H9 (cell line): ENCODE measurements around the gene CRPPA. TPM values are rescaled to one million over a fixed set of nuclear protein-coding genes. Genes with fewer than 3 reads are reported as not detected.
"Not testable (repeated sequence)": the region's sequence is repeated elsewhere in the genome, so short reads cannot be mapped to it uniquely, and the experiment has no call there.

Experiments
- DNase-seq: peaks from one replicate; pipeline ENCODE4 v3.0.0-alpha.2; 2017
- H2AFZ ChIP-seq: one replicate; pipeline ENCODE4 v1.6.1; 2013; ENCODE audit warnings: mild to moderate bottlenecking, low read length, control low read depth, moderate library complexity
- H2AK5ac ChIP-seq: 2 replicates; pipeline ENCODE4 v1.6.1; 2013; ENCODE audit warnings: low read length, control low read depth, mixed read lengths; ENCODE audit not compliant: insufficient read length
- H2BK120ac ChIP-seq: one replicate; pipeline ENCODE4 v1.6.1; 2013; ENCODE audit warnings: low read depth, mild to moderate bottlenecking, low read length, control low read depth, inconsistent platforms; ENCODE audit not compliant: poor library complexity, severe bottlenecking
- H2BK12ac ChIP-seq: 2 replicates; pipeline ENCODE4 v1.6.1; 2013; ENCODE audit warnings: low read length, control low read depth, mixed read lengths, low read depth; ENCODE audit not compliant: insufficient read length
- H2BK15ac ChIP-seq: 2 replicates; pipeline ENCODE4 v1.6.1; 2013; ENCODE audit warnings: low read depth, low read length, control low read depth
- H2BK20ac ChIP-seq: one replicate; pipeline ENCODE4 v1.6.1; 2013; ENCODE audit warnings: low read depth, mild to moderate bottlenecking, low read length, control low read depth, inconsistent platforms; ENCODE audit not compliant: poor library complexity, severe bottlenecking
- H2BK5ac ChIP-seq: 2 replicates; pipeline ENCODE4 v1.6.1; 2013; ENCODE audit warnings: low read length, control low read depth, mixed read lengths; ENCODE audit not compliant: insufficient read length
- H3K14ac ChIP-seq: 2 replicates; pipeline ENCODE4 v1.6.1; 2013; ENCODE audit warnings: low read length, control low read depth; ENCODE audit not compliant: insufficient read depth
- H3K18ac ChIP-seq: 2 replicates; pipeline ENCODE4 v1.6.1; 2013; ENCODE audit warnings: low read depth, mild to moderate bottlenecking, mixed read lengths, low read length, control low read depth; ENCODE audit not compliant: insufficient read length
- H3K23ac ChIP-seq: 2 replicates; pipeline ENCODE4 v1.6.1; 2013; ENCODE audit warnings: low read length, control low read depth, mixed read lengths, low read depth; ENCODE audit not compliant: insufficient read length
- H3K23me2 ChIP-seq: 2 replicates; pipeline ENCODE4 v1.6.1; 2013; ENCODE audit warnings: low read depth, mild to moderate bottlenecking, mixed read lengths, low read length, control low read depth; ENCODE audit not compliant: insufficient read length, poor library complexity, severe bottlenecking
- H3K27ac ChIP-seq: 2 replicates; pipeline ENCODE4 v1.5.1; 2013; ENCODE audit warnings: low read length, control low read depth, mixed read lengths, low read depth; ENCODE audit not compliant: insufficient read length
- H3K27me3 ChIP-seq: 2 replicates; pipeline ENCODE4 v1.6.1; 2013; ENCODE audit warnings: low read length, control low read depth, inconsistent platforms; ENCODE audit not compliant: insufficient read depth
- H3K4ac ChIP-seq: 2 replicates; pipeline ENCODE4 v1.6.1; 2013; ENCODE audit warnings: low read depth, mild to moderate bottlenecking, control low read depth, inconsistent platforms, low read length, moderate library complexity
- H3K4me1 ChIP-seq: 2 replicates; pipeline ENCODE4 v1.6.1; 2013; ENCODE audit warnings: low read length, control low read depth, inconsistent platforms; ENCODE audit not compliant: insufficient read depth
- H3K4me2 ChIP-seq: 2 replicates; pipeline ENCODE4 v1.6.1; 2013; ENCODE audit warnings: low read length, control low read depth, mixed read lengths; ENCODE audit not compliant: insufficient read length, insufficient read depth
- H3K56ac ChIP-seq: 2 replicates; pipeline ENCODE4 v1.6.1; 2013; ENCODE audit warnings: low read depth, mild to moderate bottlenecking, mixed read lengths, low read length, control low read depth; ENCODE audit not compliant: insufficient read length
- H3K79me1 ChIP-seq: 2 replicates; pipeline ENCODE4 v1.6.1; 2013; ENCODE audit warnings: low read depth, mild to moderate bottlenecking, moderate library complexity, low read length, control low read depth, inconsistent platforms; ENCODE audit not compliant: insufficient read depth, poor library complexity, severe bottlenecking
- H3K79me2 ChIP-seq: 2 replicates; pipeline ENCODE4 v1.6.1; 2013; ENCODE audit warnings: low read length, control low read depth, inconsistent platforms; ENCODE audit not compliant: insufficient read depth
- H3K9ac ChIP-seq: 2 replicates; pipeline ENCODE4 v1.6.1; 2013; ENCODE audit warnings: low read length, control low read depth, mixed read lengths; ENCODE audit not compliant: insufficient read length; ENCODE audit errors: extremely low read depth
- H3K9me3 ChIP-seq: one replicate; pipeline ENCODE4 v1.6.1; 2013; ENCODE audit warnings: low read depth, low read length, inconsistent platforms; ENCODE audit not compliant: control insufficient read depth
- H3T11ph ChIP-seq: one replicate; pipeline ENCODE4 v1.6.1; 2013; ENCODE audit warnings: mild to moderate bottlenecking, low read length, control low read depth, inconsistent platforms
- H4K20me1 ChIP-seq: one replicate; pipeline ENCODE4 v1.6.1; 2013; ENCODE audit not compliant: control insufficient read depth, insufficient read length, insufficient read depth
- H4K5ac ChIP-seq: 2 replicates; pipeline ENCODE4 v1.6.1; 2013; ENCODE audit warnings: low read depth, mild to moderate bottlenecking, mixed read lengths, low read length, control low read depth; ENCODE audit not compliant: insufficient read length
- H4K8ac ChIP-seq: replicated peaks from 2 replicates; pipeline ENCODE4 v1.6.1; 2013; ENCODE audit warnings: low read length, control low read depth, mixed read lengths, low read depth; ENCODE audit not compliant: insufficient read length
- H4K91ac ChIP-seq: 2 replicates; pipeline ENCODE4 v1.6.1; 2013; ENCODE audit warnings: low read depth, mild to moderate bottlenecking, moderate library complexity, mixed read lengths, low read length, control low read depth; ENCODE audit not compliant: insufficient read length
- H3K27ac Mint-ChIP-seq, 3 experiments: 2 replicates in 2 of 3; 3 replicates in 1 of 3; pipeline ENCODE4 v1.8.0; 2020 to 2021; ENCODE audit warnings: mixed read lengths in 3 of 3, mild to moderate bottlenecking in 1 of 3, moderate library complexity in 1 of 3
- H3K27me3 Mint-ChIP-seq: 2 replicates; pipeline ENCODE4 v1.8.0; 2021; ENCODE audit warnings: low read depth, mild to moderate bottlenecking, moderate library complexity, mixed read lengths
- H3K36me3 Mint-ChIP-seq, 3 experiments: 2 replicates in 2 of 3; 3 replicates in 1 of 3; pipeline ENCODE4 v1.8.0; 2020 to 2021; ENCODE audit warnings: low read depth in 3 of 3, mixed read lengths in 3 of 3; ENCODE audit not compliant: insufficient read depth in 1 of 3
- H3K4me1 Mint-ChIP-seq, 2 experiments: 2 replicates each; pipeline ENCODE4 v1.8.0; 2020; ENCODE audit warnings: mixed read lengths in 2 of 2
- H3K4me3 Mint-ChIP-seq, 2 experiments: 2 replicates in 1 of 2; 3 replicates in 1 of 2; pipeline ENCODE4 v1.8.0; 2020 to 2021; ENCODE audit warnings: mild to moderate bottlenecking in 2 of 2, mixed read lengths in 2 of 2, moderate library complexity in 1 of 2
- H3K9me3 Mint-ChIP-seq, 2 experiments: 2 replicates in 1 of 2; 3 replicates in 1 of 2; pipeline ENCODE4 v1.8.0; 2020; ENCODE audit warnings: mild to moderate bottlenecking in 2 of 2, mixed read lengths in 2 of 2, moderate library complexity in 1 of 2
- CTCF ChIP-seq: fragments of 200-600 bp; sonication (generic); conservative IDR thresholded peaks from 3 replicates; pipeline ENCODE4 v1.8.0; 2021; ENCODE audit warnings: antibody characterized with exemption, mild to moderate bottlenecking
- WGBS: extraction: QIAGEN DNeasy Blood & Tissue Kit; methylation state at CpG from one replicate; pipeline ENCODE4 v1.1.7; 2013; ENCODE audit warnings: missing lambda C conversion rate, low lambda C conversion rate, mixed read lengths; ENCODE audit not compliant: insufficient read length; ENCODE audit errors: extremely low coverage; 5-methylcytosine and 5-hydroxymethylcytosine counted together
- total RNA-seq: library from RNA; stranded (reverse); gene quantifications from 2 replicates; pipeline ENCODE4 v1.2.1, GENCODE V29; 2021

The CRPPA gene
- total RNA-seq, 1 experiment from 2014 or later: 1.9 TPM

GRCh38 chr7:16446508-16446907 lies 25.2 kb upstream of the CRPPA start:
- no peaks in the 10 kb centered on the region for H3K4me1 ChIP-seq
- no peak overlapping the region for H3T11ph ChIP-seq
- DNase-seq: no peak
- H3K4me2 ChIP-seq: no peak overlapping the region
- H3K27me3 Mint-ChIP-seq: no peaks in the 10 kb centered on the region
- no peak overlapping the region for H4K8ac ChIP-seq
- H3K18ac ChIP-seq: no peak overlapping the region
- H3K27me3 ChIP-seq: no peaks in the 10 kb centered on the region
- H3K56ac ChIP-seq: no peak overlapping the region
- no peak overlapping the region for H2AFZ ChIP-seq
- WGBS: no CpG with 5 or more reads among the region's 1 CpG
- H2AK5ac ChIP-seq: no peak overlapping the region
- H3K23ac ChIP-seq: no peak overlapping the region
- H2BK5ac ChIP-seq: no peak overlapping the region
- no peaks in the 10 kb centered on the region for H3K36me3 Mint-ChIP-seq
- H3K23me2 ChIP-seq: no peaks in the 10 kb centered on the region
- H3K4ac ChIP-seq: no peak overlapping the region
- no peaks in the 10 kb centered on the region for H3K9me3 Mint-ChIP-seq
- H3K27ac ChIP-seq: no peak overlapping the region
- no peak for TF ChIP-seq CTCF
- H3K27ac Mint-ChIP-seq: no peak overlapping the region
- H3K79me1 ChIP-seq: no peaks in the 10 kb centered on the region
- no peak overlapping the region for H4K91ac ChIP-seq
- H3K4me3 Mint-ChIP-seq: no peak overlapping the region
- no peak overlapping the region for H2BK120ac ChIP-seq
- no peak overlapping the region for H4K5ac ChIP-seq
- H4K20me1 ChIP-seq: no peaks in the 10 kb centered on the region
- H3K4me1 Mint-ChIP-seq: no peaks in the 10 kb centered on the region
- no peak overlapping the region for H2BK15ac ChIP-seq
- no peak overlapping the region for H3K14ac ChIP-seq
- no peak overlapping the region for H3K9ac ChIP-seq
- H3K9me3 ChIP-seq: no peaks in the 10 kb centered on the region
- H2BK20ac ChIP-seq: no peak overlapping the region
- no peaks in the 10 kb centered on the region for H3K79me2 ChIP-seq
- no peak overlapping the region for H2BK12ac ChIP-seq

- not testable (repeated sequence) for H3T11ph ChIP-seq
These were observed 22.5 kb upstream of the CRPPA start for GRCh38 chr7:16443871-16444270.

More at GRCh38 chr7:16443871-16444270, 22.5 kb upstream of the CRPPA start:
- not testable (repeated sequence) for H2AK5ac ChIP-seq, H3K79me1 ChIP-seq, H2BK15ac ChIP-seq, H3K4me3 Mint-ChIP-seq, H3K14ac ChIP-seq, H4K8ac ChIP-seq, H3K4ac ChIP-seq, H3K36me3 Mint-ChIP-seq, H4K5ac ChIP-seq, H4K91ac ChIP-seq, H3K27me3 Mint-ChIP-seq, H3K27ac Mint-ChIP-seq, H3K4me1 ChIP-seq, H3K56ac ChIP-seq, H3K27ac ChIP-seq, H2BK20ac ChIP-seq, H3K23me2 ChIP-seq, H3K23ac ChIP-seq, H2AFZ ChIP-seq, H3K4me2 ChIP-seq, H3K9ac ChIP-seq, H3K79me2 ChIP-seq, H3K4me1 Mint-ChIP-seq, H3K27me3 ChIP-seq, H2BK5ac ChIP-seq, H3K9me3 Mint-ChIP-seq, H2BK12ac ChIP-seq, H4K20me1 ChIP-seq, H2BK120ac ChIP-seq, H3K18ac ChIP-seq, DNase-seq, H3K9me3 ChIP-seq
- no CpG with 5 or more reads among the region's 2 CpGs for WGBS
